Amniotic epithelial cell (primary cell): ENCODE results near the gene SLC6A12.
A peak's percentile ranks its signal among the peaks of the same experiment; 100 is the strongest.
"Not testable (repeated sequence)": the region's sequence is repeated elsewhere in the genome, so short reads cannot be mapped to it uniquely, and the experiment has no call there.

Experiments used
- DNase-seq: peaks from one replicate; pipeline ENCODE4 v3.0.0-alpha.2; 2010; ENCODE audit warnings: low read depth

The SLC6A12 gene

DNA sequence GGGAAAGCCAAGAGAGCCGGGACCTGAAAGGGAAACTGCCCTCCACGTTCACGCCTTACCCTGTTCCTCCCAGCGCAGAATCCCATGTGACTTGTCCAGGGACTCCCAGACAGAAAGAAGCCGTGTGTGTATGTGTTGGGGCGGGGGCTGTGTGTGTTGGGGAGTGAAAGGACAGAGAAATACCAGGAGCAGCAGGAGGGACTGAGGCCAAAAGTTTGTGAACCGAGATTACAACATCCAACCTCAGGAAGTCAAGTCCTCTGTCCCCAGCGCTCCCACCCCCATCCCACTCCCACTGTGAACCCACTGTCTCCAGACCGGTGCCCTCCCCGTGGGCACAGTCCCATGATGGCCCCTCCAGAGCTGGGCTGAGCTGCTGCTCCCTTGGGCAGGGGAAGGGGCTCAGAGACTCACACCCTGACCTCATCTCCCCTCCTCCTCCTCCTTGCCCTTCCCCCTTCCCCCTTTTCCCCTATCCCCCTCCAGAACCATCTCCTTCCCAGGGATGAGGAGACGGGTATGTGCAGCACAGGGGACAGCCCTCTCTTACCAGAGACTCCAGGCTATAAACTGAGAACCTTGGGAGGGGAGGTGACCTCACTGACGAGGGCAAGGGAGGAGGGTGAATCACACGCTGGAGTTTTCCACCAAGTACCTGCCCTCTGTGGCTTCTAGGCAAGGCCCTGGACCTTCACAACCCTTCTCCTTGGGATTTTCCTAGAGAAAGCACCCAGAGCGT is at the start of gene SLC6A12:
TSS of gene SLC6A12 (minus strand) at position 155 of the 739 bp plus-strand sequence. CDS start 4,171 bp downstream, outside the sequence.
- DNase-seq: peak; percentile 39

DNA sequence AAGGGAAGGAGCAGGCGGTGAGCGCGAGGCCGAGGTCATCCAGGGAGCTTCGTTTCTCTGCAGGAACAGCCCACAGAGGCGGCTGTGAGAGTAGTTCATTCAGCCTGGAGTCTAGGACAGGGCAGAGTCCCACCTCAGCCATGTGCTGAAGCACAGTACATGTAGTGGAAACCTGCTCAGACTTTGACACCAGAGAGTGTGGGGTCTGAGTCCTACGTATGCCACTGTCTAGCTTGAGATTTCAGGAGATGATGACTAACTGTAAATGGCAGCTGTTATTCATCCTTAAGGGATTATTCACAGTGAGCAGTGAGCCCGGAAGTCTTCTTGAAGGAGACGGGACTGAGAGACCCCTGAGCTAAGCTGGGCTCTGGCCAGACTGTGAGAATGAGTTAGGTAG is 49.6 kb upstream of the SLC6A12 start:
- peak; percentile 70 for DNase-seq

DNA sequence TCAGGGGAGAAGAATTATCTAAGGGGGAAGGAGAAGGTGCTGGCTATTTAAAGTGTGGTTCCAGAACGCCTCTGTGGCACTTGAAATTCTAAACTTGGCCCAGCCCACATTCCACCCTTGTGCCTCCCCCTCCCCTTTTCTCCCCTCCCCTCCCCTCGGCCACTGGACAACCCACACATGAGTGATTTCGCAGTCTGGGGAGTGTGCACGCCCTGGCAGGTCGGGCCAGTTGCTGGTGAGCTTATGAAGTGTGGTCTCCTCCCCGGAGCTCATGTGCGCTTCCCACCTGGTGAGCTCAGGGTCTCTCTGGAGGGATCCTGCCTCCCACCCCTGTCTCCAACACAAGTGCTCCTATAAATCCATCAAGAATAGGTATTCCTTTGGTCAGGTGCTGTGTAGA is 48.9 kb upstream of the SLC6A12 start, which contains the start of gene SLC6A13:
TSS of gene SLC6A13 (minus strand) at position 20 of the 400 bp plus-strand sequence. CDS start 2,784 bp downstream, outside the sequence.
- DNase-seq: peak; percentile 44

DNA sequence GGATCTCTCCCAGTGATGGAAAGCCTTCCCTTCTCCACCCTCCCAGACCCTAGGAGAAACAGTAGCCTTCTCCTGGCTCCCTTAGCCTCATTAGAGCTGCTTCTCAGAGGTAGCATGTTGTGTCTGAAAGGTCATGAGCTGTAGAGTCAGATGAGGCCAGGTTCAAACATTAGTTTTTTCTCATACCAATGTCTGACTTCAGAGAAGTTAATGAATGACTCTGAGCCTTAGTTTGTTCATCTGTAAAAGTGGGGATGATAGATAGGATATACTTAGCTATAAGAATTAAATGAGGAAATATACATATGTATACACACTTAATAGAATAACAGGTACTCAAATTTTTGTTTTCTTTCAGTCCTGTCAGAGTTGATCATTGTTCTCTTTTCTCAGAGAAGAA is 48.2 kb upstream of the SLC6A12 start:
- no peak for DNase-seq

DNA sequence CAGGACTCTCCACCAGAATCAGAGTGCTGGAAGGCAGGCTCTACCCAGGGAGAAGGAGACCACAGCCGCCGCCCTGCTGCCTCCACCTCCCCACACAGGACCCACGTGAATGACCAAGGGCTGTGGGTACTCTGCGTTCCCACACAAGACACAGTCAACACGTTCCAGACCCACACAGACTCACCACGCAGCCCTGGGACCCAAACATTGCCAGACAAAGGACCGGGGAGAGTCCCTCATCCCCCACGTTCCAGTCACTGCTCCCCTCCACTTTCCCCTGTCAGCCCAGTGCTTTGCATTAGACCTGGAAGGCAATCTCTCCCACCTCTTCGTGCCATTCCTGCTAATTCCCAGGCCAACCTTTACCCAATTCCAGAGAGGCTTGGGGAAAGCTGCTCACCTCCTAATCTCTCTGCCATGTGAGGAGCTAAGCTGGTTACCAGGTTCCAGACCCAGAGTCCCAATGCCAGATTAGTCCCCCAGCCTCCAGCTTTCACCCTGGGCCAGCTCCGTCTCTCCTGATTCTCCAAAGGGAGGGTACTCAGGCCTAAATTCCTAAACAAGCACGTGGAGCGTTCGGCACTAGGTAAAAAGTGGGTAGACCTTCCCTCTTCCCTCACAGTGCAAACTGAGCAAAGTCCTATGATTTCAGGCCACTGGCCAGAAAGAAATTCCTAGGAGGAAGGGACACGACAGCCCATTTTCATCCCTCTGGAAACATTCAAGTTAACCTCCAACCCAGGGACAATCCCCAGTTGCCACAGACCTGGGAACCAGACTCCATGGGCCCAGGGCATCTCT is 43.8 kb upstream of the SLC6A12 start:
- DNase-seq: no peak

DNA sequence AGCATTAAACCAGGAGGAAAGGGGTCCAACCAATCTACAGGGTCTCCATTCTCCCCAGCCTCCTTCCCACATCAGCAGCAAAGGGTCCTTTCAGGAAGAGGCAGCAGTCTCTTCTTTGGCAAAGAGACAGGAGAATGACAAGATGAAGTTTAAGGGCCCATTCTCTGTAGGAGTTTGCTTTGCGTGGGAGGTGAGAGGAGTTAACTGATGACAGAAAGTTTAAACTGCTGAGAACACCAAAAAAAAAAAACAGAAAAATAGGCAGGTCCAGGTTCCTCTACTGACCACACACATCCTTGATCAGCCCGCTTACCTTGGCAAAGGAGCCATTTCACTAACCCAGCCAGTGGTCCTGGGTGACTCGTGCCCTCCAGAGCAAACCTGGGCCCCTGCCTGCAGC is 43.0 kb upstream of the SLC6A12 start:
- DNase-seq: no peak

DNA sequence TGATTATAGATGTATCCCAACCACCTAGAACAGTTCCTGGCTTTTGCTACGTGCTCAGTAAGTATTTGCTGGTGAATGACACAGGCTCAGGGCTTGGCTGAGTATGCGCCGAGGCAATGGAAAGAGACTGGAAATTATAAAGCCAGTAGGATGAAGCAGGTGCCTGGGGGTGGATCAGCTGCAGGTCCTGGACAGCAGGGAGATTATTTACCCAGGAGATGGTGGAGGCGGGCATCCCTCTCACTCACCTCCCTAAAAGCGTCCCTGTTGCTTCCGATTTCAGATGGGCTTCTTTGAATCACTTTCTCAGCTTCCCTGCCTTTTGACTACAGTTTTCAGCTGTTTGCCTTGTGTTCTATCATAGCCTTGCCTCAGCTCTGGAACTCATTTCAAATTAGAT is 42.3 kb upstream of the SLC6A12 start:
- no peak for DNase-seq

DNA sequence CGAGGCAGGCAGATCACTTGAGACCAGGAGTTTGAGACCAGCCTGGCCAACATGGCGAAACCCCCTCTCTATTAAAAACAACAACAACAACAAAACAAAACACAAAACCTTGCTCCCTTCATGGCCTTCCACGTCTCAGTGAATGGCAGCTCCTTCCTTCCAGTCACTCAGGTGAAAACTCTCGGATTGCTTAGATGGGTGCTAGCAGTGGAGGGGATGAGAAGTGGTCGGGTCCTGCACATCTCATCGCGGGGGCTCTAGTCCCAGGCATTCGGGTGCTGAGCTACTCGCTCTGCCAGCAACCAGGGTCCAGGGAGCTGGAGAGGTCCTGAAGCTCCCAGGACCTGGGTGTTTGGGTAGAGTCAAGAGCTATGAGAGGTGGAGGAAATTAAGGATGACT is 41.0 kb upstream of the SLC6A12 start:
- DNase-seq: no peak

DNA sequence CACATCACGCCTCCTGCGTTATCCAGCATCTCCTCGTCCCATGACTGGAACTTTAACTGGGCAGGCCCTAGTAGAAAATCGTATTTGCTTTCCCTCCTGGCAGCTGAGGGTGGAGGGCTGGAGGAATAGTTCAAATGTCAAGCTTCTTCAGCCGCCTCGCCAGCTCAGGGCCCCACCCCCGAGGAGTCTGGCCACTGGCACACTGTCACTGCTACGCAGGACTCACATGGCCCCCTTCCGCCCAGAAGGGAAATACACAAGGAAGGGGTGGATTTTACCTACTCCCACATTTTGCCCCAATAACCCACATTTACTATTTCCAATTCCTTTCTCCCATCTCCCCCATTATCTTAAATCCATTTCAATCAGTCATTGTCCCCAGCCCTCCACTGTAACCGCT is 40.1 kb upstream of the SLC6A12 start:
- DNase-seq: no peak

DNA sequence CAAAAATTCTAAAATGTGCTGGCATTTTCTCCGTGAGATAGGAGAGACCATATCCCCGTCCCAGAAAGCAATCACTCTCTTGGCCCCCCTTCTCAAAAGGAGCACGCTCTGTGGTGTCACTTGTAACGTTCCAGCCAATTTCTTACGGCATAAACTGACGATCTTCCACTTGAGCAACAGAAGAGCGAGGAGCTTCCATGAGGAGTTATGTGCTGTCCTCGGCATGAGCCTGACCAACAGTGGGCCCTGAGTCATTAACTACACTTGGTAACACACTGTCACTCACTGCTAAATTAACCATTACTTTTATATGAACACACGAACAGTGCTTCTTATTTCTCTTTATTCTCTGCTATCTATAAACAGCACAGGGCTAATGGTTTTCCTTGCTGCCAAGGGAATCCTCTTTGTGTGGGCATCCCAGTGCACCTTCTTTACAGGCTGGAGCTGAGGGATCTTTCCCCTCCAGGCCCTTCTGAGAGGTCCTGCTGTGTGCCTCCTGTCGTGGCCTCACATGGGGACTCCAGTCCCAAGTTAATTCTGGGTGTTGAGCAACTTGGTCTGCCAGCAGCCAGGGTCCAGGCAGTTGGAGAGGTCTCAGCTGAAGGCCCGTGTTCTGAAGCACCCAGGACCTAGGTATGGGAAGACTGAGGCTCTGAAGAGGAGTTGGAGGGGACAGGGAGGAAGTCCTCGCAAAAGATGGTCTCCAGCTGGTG is 39.3 kb upstream of the SLC6A12 start:
- DNase-seq: no peak

DNA sequence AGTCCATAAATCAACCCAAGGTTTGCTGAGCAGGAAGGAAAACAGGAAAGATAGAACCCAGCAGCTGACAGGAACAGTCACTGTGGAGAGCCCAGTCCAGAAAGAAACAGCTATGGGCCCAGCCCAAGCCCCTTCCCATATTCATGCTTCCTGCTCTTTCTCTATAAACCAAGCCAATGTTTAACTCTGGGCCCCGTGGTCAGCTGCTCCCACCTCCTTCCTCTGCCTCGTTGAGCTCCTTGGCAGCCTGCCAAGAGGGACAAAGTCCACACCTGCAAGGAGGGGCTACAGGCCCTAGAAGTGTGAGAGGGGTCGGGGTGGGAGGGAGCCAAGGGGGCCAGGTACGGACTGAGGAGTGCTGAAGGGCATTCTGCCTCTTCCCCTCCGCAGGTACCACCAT is 38.7 kb upstream of the SLC6A12 start:
- no peak for DNase-seq

DNA sequence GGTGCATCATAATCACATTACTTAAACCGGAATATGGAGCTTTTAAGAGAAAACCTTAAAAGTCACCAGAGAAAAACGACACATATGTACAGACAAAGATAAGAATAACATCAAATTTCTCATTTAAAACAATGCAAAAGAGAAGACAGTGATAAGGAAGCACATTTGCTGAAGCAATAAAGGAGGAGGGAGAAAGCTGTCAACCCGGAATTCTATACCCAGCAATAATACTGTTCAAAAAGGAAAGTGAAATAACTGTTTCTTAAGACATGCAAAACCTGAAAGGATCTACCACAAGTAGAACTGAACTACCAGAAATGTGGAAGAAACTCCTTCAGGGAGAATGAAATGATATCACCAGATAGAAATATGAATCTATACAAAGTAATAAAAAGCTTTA is 33.3 kb upstream of the SLC6A12 start:
- DNase-seq: no peak

DNA sequence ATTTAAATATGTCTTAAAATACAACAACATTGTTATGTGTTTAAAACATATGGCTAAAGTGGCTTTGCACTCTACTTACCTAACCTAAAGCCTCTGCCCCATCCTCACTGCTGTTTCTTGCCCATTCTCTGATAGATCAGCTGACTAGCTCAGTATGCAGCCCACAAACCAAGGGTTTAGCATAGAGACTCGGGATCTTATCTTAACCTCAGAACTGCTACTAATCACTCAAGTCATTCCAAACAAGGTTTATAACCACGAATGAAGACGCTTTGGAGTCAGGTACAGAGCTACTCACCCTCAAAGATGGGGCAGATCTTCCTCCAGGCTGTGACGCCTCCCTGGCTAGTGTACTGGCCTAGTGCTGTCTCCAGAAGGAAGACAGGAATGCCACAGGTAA is 29.4 kb upstream of the SLC6A12 start:
- peak; percentile 72 for DNase-seq

DNA sequence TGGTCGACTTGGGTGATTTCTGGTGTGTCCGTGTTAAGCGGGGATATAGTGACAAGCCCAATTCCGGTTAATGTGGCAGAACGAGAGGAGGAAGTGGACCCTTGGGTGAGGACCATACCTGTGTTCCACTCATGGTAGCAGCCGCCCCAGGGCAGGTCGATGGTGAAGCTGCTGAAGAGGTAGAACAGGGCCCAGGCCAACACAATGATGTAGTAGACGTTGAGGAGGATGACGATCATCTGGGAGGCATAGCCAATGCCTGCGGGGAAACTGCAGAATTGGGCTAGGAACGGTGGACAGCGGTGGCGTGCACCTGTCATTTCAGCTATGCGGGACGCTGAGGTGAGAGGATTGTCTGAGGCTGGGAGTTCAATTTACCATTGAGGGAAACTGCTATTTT is 28.5 kb upstream of the SLC6A12 start:
- DNase-seq: no peak

DNA sequence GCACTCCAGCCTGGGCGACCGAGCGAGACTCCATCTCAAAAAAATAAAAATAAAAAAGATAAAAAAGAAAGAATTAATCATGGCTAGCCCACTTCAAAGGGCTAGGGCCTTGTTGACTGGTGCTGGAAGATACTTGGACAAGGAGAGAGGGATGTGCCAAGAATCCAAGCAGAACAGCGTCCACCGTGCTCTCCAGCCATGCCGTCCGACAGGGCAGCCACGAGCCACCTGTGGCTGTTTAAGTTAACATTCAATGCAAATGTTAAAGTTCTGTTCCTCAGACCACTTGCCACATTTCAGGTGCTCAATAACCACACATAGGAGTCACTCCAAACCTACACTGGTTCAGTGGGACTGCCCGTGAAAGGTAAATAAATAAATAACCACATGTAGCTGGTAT is 27.3 kb upstream of the SLC6A12 start:
- no peak for DNase-seq

DNA sequence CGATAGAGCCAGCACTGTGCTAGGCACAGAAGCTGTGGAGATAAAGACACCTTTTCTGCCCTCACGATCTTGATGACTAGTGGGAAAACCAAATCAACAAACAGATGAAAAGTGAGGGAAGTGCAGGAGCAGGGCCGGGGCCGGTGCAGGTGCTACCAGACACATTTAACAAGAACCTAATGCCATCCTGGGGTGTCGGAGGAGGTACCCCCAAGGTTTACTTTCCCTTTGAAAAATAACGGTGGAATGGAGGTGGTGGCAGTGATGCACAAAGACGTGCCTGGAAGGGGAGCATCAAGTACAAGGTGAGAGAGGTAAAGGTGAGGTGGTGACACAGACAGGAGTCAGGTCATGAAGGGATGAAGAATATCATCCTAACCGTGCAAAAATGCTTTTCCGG is 26.6 kb upstream of the SLC6A12 start:
- DNase-seq: no peak

DNA sequence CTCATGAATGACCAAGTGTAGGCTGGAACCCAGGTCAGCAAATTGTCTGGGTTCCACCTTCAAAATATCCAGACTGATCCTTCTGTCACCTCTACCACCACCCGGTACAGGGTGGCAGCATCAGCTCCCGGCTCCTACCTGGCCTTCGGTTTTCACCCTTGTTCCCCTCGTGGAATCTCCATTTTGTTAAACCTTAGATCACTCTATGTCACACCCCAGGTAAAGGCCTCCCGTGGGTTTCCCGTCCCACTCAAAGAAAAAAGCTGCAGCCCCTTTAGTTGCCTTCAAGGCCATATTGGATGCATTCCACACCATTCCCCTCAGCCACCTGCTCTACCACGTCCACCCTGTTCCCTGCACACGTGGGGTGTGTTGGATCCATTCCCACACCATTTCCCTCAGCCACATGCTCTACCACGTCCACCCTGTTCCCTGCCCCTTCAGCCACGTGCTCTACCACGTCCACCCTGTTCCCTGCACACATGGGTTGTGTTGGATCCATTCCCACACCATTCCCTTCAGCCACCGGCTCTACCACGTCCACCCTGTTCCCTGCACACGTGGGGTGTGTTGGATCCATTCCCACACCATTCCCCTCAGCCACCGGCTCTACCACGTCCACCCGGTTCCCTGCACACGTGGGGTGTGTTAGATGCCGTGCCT is 24.9 kb upstream of the SLC6A12 start:
- DNase-seq: no peak

DNA sequence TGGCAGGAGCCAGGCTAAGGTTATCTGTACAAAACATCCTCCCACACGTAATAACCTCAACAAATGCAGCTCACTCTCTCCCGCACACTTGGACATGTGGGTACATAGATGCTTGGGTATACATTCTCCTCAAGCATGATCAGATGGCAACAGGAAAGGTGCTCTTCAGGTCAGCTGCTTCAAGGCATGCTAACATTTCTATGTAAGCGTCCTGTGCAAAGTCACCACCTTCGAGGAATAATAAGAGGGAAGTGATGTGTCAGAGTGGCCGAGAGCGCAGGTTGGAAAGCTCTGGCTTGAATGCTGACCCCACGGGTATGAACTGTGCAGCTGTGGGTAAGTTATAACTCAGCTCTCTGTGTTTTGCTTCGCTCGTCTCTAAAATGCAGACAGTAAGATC is 24.2 kb upstream of the SLC6A12 start:
- DNase-seq: peak; percentile 7

DNA sequence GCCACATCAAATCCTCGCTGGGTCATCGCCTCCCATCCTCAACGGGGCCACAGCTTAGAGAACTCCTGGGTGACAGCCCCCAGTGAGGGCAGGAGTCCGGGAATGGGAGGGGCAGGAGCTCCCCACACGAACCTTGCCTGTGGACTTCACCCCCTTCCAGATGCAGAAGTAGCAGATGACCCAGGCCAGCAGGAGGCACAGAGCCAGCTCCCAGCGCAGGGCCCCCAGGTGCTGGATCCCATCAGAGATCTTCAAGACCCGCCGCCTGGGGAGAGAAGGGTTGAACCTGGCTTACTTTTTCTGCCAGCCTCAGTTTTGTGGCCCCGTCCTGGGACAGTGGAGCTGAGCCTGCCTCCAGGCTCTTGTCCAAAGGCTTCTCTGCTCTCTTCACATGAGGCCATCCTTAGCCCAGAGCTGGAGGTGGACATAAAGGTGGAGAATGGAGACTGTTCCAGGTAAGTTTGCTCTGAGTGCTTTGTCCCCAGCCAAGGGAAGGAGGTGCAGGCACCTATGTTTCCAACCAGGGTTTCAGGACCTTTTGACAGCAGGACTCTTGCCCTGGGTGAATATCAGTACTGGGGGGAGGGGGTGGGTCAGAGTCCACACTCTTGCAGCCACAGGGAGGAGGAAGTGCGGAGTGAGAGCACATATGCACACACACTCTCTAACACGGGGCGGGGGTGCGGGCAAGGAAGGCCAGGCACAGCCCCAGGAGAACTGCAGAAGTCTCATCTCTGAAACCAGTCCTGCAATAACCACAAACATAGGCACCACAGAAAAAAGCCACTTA is 23.3 kb upstream of the SLC6A12 start:
- DNase-seq: no peak

DNA sequence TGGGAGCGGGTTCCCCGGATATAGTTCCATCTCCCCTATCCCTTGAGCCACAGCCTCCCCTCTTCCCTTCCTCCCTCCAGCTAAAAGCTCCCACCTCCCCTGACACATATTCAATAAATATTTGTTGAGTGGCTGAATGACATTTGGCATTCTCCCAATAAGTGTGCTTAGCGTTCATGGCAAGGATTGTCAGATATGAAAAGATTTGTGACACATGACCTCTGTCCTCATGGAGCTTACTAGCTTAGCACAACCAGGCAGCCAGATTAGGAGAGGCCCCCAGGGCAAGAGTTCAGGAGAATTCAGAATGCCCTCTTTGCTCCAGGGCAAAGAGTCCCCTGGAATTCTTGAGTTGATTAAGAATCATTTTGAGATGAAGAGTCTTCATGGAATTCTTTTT is 22.5 kb upstream of the SLC6A12 start:
- no peak for DNase-seq

DNA sequence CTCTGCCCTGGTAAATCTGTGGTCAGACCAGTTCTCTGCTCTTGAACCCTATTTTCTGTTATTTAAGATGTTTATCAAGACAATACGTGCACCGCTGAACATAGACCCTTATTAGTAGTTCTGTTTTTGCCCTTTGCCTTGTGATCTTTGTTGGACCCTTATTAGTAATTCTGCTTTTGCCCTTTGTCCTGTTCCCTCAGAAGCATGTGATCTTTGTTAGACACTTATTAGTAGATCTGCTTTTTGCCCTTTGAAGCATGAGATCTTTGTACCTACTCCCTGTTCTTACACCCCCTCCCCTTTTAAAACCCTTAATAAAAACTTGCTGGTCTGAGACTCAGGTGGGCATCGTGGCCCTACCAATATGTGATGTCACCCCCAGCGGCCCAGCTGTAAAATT is 22.0 kb upstream of the SLC6A12 start:
- DNase-seq: not testable (repeated sequence)
